H1 (cell line): ENCODE measurements around the gene HLA-E. TPM values are rescaled to one million over a fixed set of nuclear protein-coding genes. Genes with fewer than 3 reads are reported as not detected.

Experiments used
- CTCF ChIA-PET: fragments of 300-600 bp; sonication (Branson Sonifier 250); formaldehyde crosslinking; loops from one replicate; lab custom pipeline; 2021; ENCODE audit not compliant: partially characterized antibody; lab: Charles Lee
- POLR2A ChIA-PET: fragments of 300-600 bp; sonication (Branson Sonifier 250); formaldehyde crosslinking; loops from one replicate; lab custom pipeline; 2021; ENCODE audit warnings: inconsistent platforms; ENCODE audit not compliant: partially characterized antibody; lab: Charles Lee
- DNase-seq, 2 experiments: peaks; one replicate each; pipeline versions ENCODE4 v3.0.0 to v3.0.0-alpha.2; 2010 to 2022; ENCODE audit warnings: low spot score in 2 of 2, low read depth in 1 of 2, mixed read lengths in 1 of 2
- FAIRE-seq: peaks from 2 replicates; lab custom pipeline; 2011; peaks lifted over from hg19 to GRCh38; lab: Jason Lieb, UNC
- H2AFZ ChIP-seq: 2 replicates; pipeline ENCODE4 v1.8.1; 2012; ENCODE audit warnings: low read length, inconsistent platforms
- H2AK5ac ChIP-seq: 2 replicates; pipeline ENCODE4 v1.6.1; 2013; ENCODE audit warnings: low read depth, low read length
- H2BK120ac ChIP-seq: replicated peaks from 2 replicates; pipeline ENCODE3; 2013; ENCODE audit warnings: low read depth, low read length, inconsistent platforms
- H2BK12ac ChIP-seq: 2 replicates; pipeline ENCODE4 v1.6.1; 2013; ENCODE audit warnings: low read depth, low read length
- H2BK15ac ChIP-seq: 2 replicates; pipeline ENCODE4 v1.6.1; 2013; ENCODE audit warnings: low read length
- H2BK20ac ChIP-seq: 2 replicates; pipeline ENCODE4 v1.6.1; 2013; ENCODE audit warnings: low read length
- H2BK5ac ChIP-seq: 2 replicates; pipeline ENCODE4 v1.6.1; 2013; ENCODE audit warnings: low read depth, low read length
- H3K14ac ChIP-seq: 2 replicates; pipeline ENCODE4 v1.6.1; 2013; ENCODE audit warnings: inconsistent platforms; ENCODE audit not compliant: insufficient read length
- H3K18ac ChIP-seq: 2 replicates; pipeline ENCODE4 v1.6.1; 2013; ENCODE audit warnings: low read length; ENCODE audit errors: extremely low read depth
- H3K23ac ChIP-seq: 2 replicates; pipeline ENCODE4 v1.6.1; 2013; ENCODE audit warnings: inconsistent platforms; ENCODE audit not compliant: insufficient read length
- H3K23me2 ChIP-seq: 2 replicates; pipeline ENCODE4 v1.6.1; 2013; ENCODE audit warnings: low read depth, low read length
- H3K27ac ChIP-seq: 2 replicates; pipeline ENCODE4 v1.6.1; 2011; ENCODE audit warnings: low read depth, low read length, inconsistent platforms
- H3K27me3 ChIP-seq, 4 experiments: replicated peaks in 1 of 4; 1 replicate in 1 of 4; 2 replicates in 3 of 4; pipeline versions ENCODE4 v1.6.1 to v1.8.1; 2011 to 2013; ENCODE audit warnings: low read length in 3 of 4, mild to moderate bottlenecking in 3 of 4, inconsistent platforms in 2 of 4, mixed read lengths in 2 of 4, moderate library complexity in 1 of 4; ENCODE audit not compliant: control insufficient read depth in 3 of 4, insufficient read depth in 3 of 4; ENCODE audit errors: extremely low read depth in 1 of 4
- H3K36me3 ChIP-seq, 4 experiments: 2 replicates each; pipeline versions ENCODE4 v1.6.1 to v1.8.1; 2011 to 2013; ENCODE audit warnings: mild to moderate bottlenecking in 4 of 4, low read length in 3 of 4, moderate library complexity in 2 of 4, control low read depth in 1 of 4, inconsistent platforms in 1 of 4; ENCODE audit not compliant: insufficient read depth in 4 of 4, control insufficient read depth in 2 of 4
- H3K4ac ChIP-seq: replicated peaks from 2 replicates; pipeline ENCODE3; 2013; ENCODE audit warnings: low read length, low read depth, mixed read lengths, inconsistent platforms; ENCODE audit not compliant: insufficient read length
- H3K4me1 ChIP-seq, 4 experiments: replicated peaks in 1 of 4; 1 replicate in 1 of 4; 2 replicates in 3 of 4; pipeline versions ENCODE4 v1.6.1 to v1.8.1; 2011 to 2013; ENCODE audit warnings: low read length in 3 of 4, inconsistent platforms in 2 of 4, mixed read lengths in 1 of 4; ENCODE audit not compliant: insufficient read depth in 4 of 4, control insufficient read depth in 3 of 4
- H3K4me2 ChIP-seq, 2 experiments: 2 replicates each; pipeline versions ENCODE4 v1.6.1 to v1.8.1; 2011 to 2013; ENCODE audit warnings: low read depth in 2 of 2, low read length in 2 of 2, control low read depth in 1 of 2, inconsistent platforms in 1 of 2, mild to moderate bottlenecking in 1 of 2; ENCODE audit not compliant: insufficient read depth in 1 of 2
- H3K4me3 ChIP-seq, 4 experiments: fragments of 200-600, 300-600 bp in 1 of 4; sonication (generic), shearing (Covaris generic), sonication (Bioruptor Twin) in 1 of 4; 2 replicates each; pipeline versions ENCODE4 v1.5.1 to v1.8.1; 2011 to 2016; ENCODE audit warnings: low read length in 4 of 4, low read depth in 3 of 4, control low read depth in 2 of 4, inconsistent platforms in 2 of 4, mild to moderate bottlenecking in 2 of 4, mixed read lengths in 1 of 4, moderate library complexity in 1 of 4; ENCODE audit not compliant: insufficient read depth in 2 of 4; ENCODE audit errors: extremely low read depth in 1 of 4
- H3K56ac ChIP-seq: replicated peaks from 2 replicates; pipeline ENCODE3; 2013; ENCODE audit warnings: low read depth, mild to moderate bottlenecking, mixed read lengths, low read length, inconsistent platforms; ENCODE audit not compliant: insufficient read length
- H3K79me1 ChIP-seq: 2 replicates; pipeline ENCODE4 v1.6.1; 2013; ENCODE audit warnings: low read depth, low read length, control low read depth
- H3K79me2 ChIP-seq, 2 experiments: 2 replicates each; pipeline versions ENCODE4 v1.6.1 to v1.8.1; 2012 to 2013; ENCODE audit warnings: low read length in 2 of 2, mild to moderate bottlenecking in 2 of 2, inconsistent platforms in 1 of 2; ENCODE audit not compliant: insufficient read depth in 2 of 2, control insufficient read depth in 1 of 2
- H3K9ac ChIP-seq, 4 experiments: replicated peaks in 1 of 4; 1 replicate in 1 of 4; 2 replicates in 3 of 4; pipeline versions ENCODE4 v1.6.1 to v1.8.1; 2011 to 2013; ENCODE audit warnings: low read depth in 3 of 4, low read length in 3 of 4, control low read depth in 2 of 4, mild to moderate bottlenecking in 2 of 4, moderate library complexity in 2 of 4, inconsistent platforms in 1 of 4; ENCODE audit errors: extremely low read depth in 1 of 4
- H3K9me3 ChIP-seq, 2 experiments: 2 replicates each; pipeline versions ENCODE4 v1.6.1 to v1.8.1; 2012 to 2013; ENCODE audit warnings: mild to moderate bottlenecking in 2 of 2, moderate library complexity in 2 of 2, control low read depth in 1 of 2, inconsistent platforms in 1 of 2, low read depth in 1 of 2, low read length in 1 of 2, mixed read lengths in 1 of 2; ENCODE audit not compliant: insufficient read depth in 2 of 2
- H4K20me1 ChIP-seq, 2 experiments: replicated peaks in 1 of 2; 2 replicates each; pipeline versions ENCODE3 to v1.8.1; 2011 to 2013; ENCODE audit warnings: inconsistent platforms in 2 of 2, low read length in 2 of 2, mild to moderate bottlenecking in 1 of 2; ENCODE audit not compliant: insufficient read depth in 2 of 2, control insufficient read depth in 1 of 2
- H4K5ac ChIP-seq: 2 replicates; pipeline ENCODE4 v1.6.1; 2013; ENCODE audit warnings: low read length, low read depth, mixed read lengths, inconsistent platforms; ENCODE audit not compliant: insufficient read length
- H4K8ac ChIP-seq: 2 replicates; pipeline ENCODE4 v1.8.0; 2013; ENCODE audit warnings: mild to moderate bottlenecking, moderate library complexity, low read length, inconsistent platforms; ENCODE audit not compliant: insufficient read depth; ENCODE audit errors: extremely low read depth
- H4K91ac ChIP-seq: replicated peaks from 2 replicates; pipeline ENCODE3; 2013; ENCODE audit warnings: low read length, mixed read lengths, inconsistent platforms; ENCODE audit not compliant: insufficient read length
- ASH2L ChIP-seq: fragments of 200-600, 300-600 bp; sonication (generic); IDR thresholded peaks from one replicate; pipeline ENCODE4 v1.7.1; 2017; ENCODE audit warnings: low read length
- BRCA1 ChIP-seq: IDR thresholded peaks from 2 replicates; pipeline ENCODE4 v1.6.1; 2012; ENCODE audit warnings: low read depth, low read length, improper control_type of control experiment
- CBX5 ChIP-seq: fragments of 300-800, 300-1000 bp; sonication (generic); IDR thresholded peaks from 2 replicates; pipeline ENCODE4 v1.7.1; 2016; ENCODE audit warnings: antibody characterized with exemption, low read length, low read depth
- EZH2 ChIP-seq: fragments of 200-600 bp; sonication (generic); IDR thresholded peaks from 2 replicates; pipeline ENCODE4 v1.7.1; 2012; ENCODE audit warnings: low read depth, mild to moderate bottlenecking, moderate library complexity, low read length, inconsistent platforms; ENCODE audit not compliant: severe bottlenecking
- KDM1A ChIP-seq: fragments of 200-600, 300-600 bp; sonication (generic); IDR thresholded peaks from 2 replicates; pipeline ENCODE4 v1.7.1; 2016; ENCODE audit warnings: mild to moderate bottlenecking, low read length, borderline replicate concordance
- TAF7 ChIP-seq: optimal IDR thresholded peaks from 2 replicates; pipeline ENCODE3; 2011; ENCODE audit warnings: low read depth, mild to moderate bottlenecking, inconsistent platforms, low read length, moderate library complexity, borderline replicate concordance
- TEAD4 ChIP-seq: IDR thresholded peaks from 2 replicates; pipeline ENCODE4 v1.6.1; 2012; ENCODE audit warnings: low read depth, low read length, inconsistent platforms, mixed read lengths
- YY1 ChIP-seq: IDR thresholded peaks from 2 replicates; pipeline ENCODE4 v1.6.1; 2011; ENCODE audit warnings: low read depth, mild to moderate bottlenecking, low read length
- ZNF274 ChIP-seq: IDR thresholded peaks from 2 replicates; pipeline ENCODE4 v1.7.0; 2012; ENCODE audit warnings: low read length, borderline replicate concordance; ENCODE audit errors: extremely low read depth
- WGBS, 2 experiments: shearing (Covaris generic) in 1 of 2; methylation state at CpG; one replicate each; pipeline versions ENCODE4 v1.1.6 to v1.1.7; 2013 to 2015; ENCODE audit warnings: low lambda C conversion rate in 2 of 2, mixed read lengths in 2 of 2, inconsistent platforms in 1 of 2, low coverage in 1 of 2, missing lambda C conversion rate in 1 of 2; ENCODE audit not compliant: insufficient replicate concordance in 2 of 2, insufficient coverage in 1 of 2, insufficient read length in 1 of 2; ENCODE audit errors: extremely low coverage in 1 of 2, missing lambda C conversion rate in 1 of 2; 5-methylcytosine and 5-hydroxymethylcytosine counted together
- polyA plus RNA-seq, 7 experiments: library from polyadenylated mRNA; depleted of rRNA in 3 of 7; stranded (reverse) in 5 of 7; unstranded in 2 of 7; fragments of >200 nt in 5 of 7; fragments of 200-250 nt in 2 of 7; gene quantifications; 1 replicate in 5 of 7; 2 replicates in 1 of 7; 4 replicates in 1 of 7; pipeline versions ENCODE4 v1.2.1 to v1.2.3, GENCODE V29; 2011 to 2013; ENCODE audit warnings: missing spikeins in 2 of 7, mixed read lengths in 2 of 7
- total RNA-seq: library from RNA; stranded (reverse); fragmentation: NEBNext Ultra II Directional; extraction: Animal tissue kit (Norgen Biotek cat#: 25700); gene quantifications from 2 replicates; pipeline ENCODE4 v1.2.1, GENCODE V29; 2021
- TF ChIP-seq, protein P1 (sequence below): IDR thresholded peaks from 2 replicates; pipeline ENCODE4 v1.6.1; 2012; ENCODE audit warnings: low read length, inconsistent platforms

The HLA-E gene
- total and polyA plus RNA-seq, 2 of the 8 experiments (the other 6 are each of a cell fraction or from before 2014, with no cell fraction given), result 20.2 to 28.0 TPM

DNA sequence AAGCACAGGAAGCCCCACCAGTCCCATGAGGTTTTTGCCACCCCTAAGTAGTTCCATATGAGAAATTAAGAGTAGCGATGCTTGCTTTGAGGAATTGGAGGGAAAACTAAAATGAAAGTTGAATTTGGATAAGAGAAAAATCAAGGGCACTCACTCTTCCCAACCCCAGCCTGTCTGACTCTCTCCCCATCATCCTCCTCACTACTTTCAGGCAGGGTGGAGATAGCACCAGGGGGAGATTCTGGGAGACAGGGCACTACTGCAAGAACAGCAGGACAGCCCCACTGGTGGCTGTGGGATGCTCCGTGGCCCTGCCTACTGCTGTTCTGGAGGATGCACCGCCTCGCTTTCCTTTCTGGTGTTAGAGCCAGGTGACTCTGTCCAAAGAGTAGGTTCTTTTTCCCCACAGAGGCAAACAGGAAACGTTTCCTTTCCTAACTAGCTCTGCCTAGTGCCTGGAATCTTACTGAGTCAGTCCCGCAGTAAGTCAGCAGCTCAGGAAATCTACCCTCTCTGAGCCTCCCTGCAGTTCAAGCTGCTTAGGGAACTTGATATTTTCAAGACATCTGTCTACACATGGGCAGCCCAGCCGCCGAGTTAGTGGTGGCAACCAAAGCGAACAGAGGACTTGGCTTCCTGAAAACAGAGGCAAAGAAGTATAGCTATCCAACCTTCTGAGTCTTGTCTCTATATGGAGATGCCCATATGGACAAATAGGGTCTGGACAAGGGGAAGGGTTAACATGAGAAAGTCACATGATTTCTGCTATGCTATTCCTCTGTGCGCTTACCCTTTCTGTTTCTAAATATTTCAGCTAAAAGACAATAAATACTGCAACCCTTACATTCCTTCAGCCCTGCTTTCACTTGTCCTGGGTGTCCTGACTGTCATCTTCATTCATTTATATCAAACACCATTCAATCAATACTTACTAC, 11.4 kb downstream of the HLA-E start:
- FAIRE-seq, result no peak

More for the DNA sequence above, 11.4 kb downstream of the HLA-E start:
- Histone ChIP-seq H3K23me2 (no peaks in the 10 kb centered on the region), H3K4ac (no peak overlapping the region), H3K9ac (no peak overlapping the region), H4K20me1 (no peaks in the 10 kb centered on the region), H2BK20ac (no peak overlapping the region), H3K4me2 (no peak overlapping the region), H2BK5ac (no peak overlapping the region), H3K79me1 (no peaks in the 10 kb centered on the region), H4K5ac (no peak overlapping the region), H3K79me2 (no peaks in the 10 kb centered on the region), H3K9me3 (peaks cover 0 to 3% of the 10 kb centered on the region in 2 experiments; a peak in 1 of 4 replicates), H3K4me1 (no peaks in the 10 kb centered on the region; a peak in 1 of 7 replicates), H3K23ac (no peak overlapping the region), H3K4me3 (no peak overlapping the region), H3K56ac (no peak overlapping the region), H3K14ac (no peak overlapping the region), H4K91ac (no peak overlapping the region), H3K27me3 (no peaks in the 10 kb centered on the region)
- POLR2A ChIA-PET, result interaction anchor here (1.5 kb wide), 1 partner anchor 41 kb away, joined by 3 read pairs; no protein-coding TSS in a partner anchor
- DNase-seq, result no peak
- TF ChIP-seq CBX5 (no peak), TEAD4 (no peak), ASH2L (no peak), EZH2 (no peak), BRCA1 (no peak), ZNF274 (no peak), TAF7 (no peak), YY1 (no peak), KDM1A (no peak)
- TF ChIP-seq, protein P1, sequence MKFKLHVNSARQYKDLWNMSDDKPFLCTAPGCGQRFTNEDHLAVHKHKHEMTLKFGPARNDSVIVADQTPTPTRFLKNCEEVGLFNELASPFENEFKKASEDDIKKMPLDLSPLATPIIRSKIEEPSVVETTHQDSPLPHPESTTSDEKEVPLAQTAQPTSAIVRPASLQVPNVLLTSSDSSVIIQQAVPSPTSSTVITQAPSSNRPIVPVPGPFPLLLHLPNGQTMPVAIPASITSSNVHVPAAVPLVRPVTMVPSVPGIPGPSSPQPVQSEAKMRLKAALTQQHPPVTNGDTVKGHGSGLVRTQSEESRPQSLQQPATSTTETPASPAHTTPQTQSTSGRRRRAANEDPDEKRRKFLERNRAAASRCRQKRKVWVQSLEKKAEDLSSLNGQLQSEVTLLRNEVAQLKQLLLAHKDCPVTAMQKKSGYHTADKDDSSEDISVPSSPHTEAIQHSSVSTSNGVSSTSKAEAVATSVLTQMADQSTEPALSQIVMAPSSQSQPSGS, result no peak
- TF ChIP-seq, all 59 proteins: peak for 0
- Histone ChIP-seq H2BK120ac (no peak overlapping the region), H3K36me3 (no peaks in the 10 kb centered on the region), H2AK5ac (no peak overlapping the region), H2BK12ac (no peak overlapping the region), H3K18ac (no peak overlapping the region), H4K8ac (no peak overlapping the region; the same call in 1 of the 2 replicates), H2BK15ac (no peak overlapping the region), H3K27ac (no peak overlapping the region), H2AFZ (no peak overlapping the region)
- 83% methylated on average over 10 of the region's 10 CpGs; no CpG with 5 or more reads in 1 of the 2 experiments for WGBS, 2 experiments
- CTCF ChIA-PET, result interaction anchor here (1.1 to 3.2 kb wide), 9 partner anchors 9 to 96 kb away, joined by 3 to 19 read pairs (median 9); no protein-coding TSS in a partner anchor
